ENCODE data around the gene MCF2L.

DNA sequence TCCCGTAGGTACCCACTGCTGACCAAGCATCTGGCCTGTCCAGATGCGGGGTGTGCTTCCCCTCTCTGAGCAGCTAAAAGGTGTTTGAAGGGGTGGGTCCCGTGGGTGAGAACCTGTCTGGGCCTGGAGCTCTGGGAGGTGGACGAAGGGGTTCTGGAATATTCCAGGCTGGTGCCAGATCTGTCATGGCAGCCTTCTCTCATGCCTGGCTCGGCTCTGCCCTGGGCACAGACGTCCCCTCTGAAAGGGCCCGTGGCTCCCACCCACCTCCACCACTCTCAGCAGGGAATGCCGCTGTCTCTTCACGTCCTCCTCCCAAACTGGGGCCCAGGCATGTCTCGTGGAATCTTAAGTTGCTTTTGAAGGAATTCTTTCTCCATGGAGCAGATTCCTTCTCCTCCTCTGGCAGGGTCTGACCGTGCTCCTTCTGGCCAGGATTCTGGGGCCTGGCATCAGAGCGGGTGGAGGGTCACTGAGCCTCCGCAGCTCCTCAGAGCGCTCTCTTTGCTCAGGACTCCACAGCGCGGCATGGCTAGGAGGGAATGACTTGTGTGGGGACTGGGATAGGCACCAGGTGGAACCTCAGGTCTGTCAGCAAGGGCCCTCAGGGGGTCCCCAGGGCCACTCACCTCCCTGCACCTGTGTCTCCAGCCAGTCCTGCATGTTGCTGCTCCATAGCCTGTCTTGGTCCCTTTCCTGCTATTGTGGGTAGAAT is 5.9 kb upstream of the MCF2L start:
- TF ChIP-seq, protein P1, sequence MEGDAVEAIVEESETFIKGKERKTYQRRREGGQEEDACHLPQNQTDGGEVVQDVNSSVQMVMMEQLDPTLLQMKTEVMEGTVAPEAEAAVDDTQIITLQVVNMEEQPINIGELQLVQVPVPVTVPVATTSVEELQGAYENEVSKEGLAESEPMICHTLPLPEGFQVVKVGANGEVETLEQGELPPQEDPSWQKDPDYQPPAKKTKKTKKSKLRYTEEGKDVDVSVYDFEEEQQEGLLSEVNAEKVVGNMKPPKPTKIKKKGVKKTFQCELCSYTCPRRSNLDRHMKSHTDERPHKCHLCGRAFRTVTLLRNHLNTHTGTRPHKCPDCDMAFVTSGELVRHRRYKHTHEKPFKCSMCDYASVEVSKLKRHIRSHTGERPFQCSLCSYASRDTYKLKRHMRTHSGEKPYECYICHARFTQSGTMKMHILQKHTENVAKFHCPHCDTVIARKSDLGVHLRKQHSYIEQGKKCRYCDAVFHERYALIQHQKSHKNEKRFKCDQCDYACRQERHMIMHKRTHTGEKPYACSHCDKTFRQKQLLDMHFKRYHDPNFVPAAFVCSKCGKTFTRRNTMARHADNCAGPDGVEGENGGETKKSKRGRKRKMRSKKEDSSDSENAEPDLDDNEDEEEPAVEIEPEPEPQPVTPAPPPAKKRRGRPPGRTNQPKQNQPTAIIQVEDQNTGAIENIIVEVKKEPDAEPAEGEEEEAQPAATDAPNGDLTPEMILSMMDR (IDR thresholded peaks at IDR 0.05): no peak
- TF ChIP-seq POLR2AphosphoS5 (IDR thresholded peaks at IDR 0.05) (no peak), POLR2A (IDR thresholded peaks at IDR 0.05) (no peak)

Data from breast epithelium (tissue), 3 donors.